ENCODE measurements around the gene SCAF8.
"Not testable (repeated sequence)": the region's sequence is repeated elsewhere in the genome, so short reads cannot be mapped to it uniquely, and the experiment has no call there.

Gene SCAF8

GRCh38 chr6:154742891-154743290 is 9.7 kb downstream of the SCAF8 start:
- CTCF ChIA-PET = no interaction called here
- Histone ChIP-seq H3K4me1 (ENCODE audit: control insufficient read depth, insufficient read depth, low read length) (peaks cover 14% of the 10 kb centered on the region), H3K27ac (ENCODE audit: extremely low read depth, low read depth, low read length) (no peak overlapping the region), H3K4me3 (ENCODE audit: low read depth, low read length) (no peak overlapping the region), H3K36me3 (ENCODE audit: control insufficient read depth in 2 of 2, insufficient read depth in 1 of 2, low read length in 2 of 2) (peaks cover 0 to 11% of the 10 kb centered on the region in 2 experiments), H3K9me3 (ENCODE audit: control insufficient read depth, insufficient read depth, low read depth, low read length) (no peaks in the 10 kb centered on the region)
- TF ChIP-seq ZNF510 (tag by site-specific recombination; IDR thresholded peaks at IDR 0.05; ENCODE audit: insufficient replicate concordance) (no peak), ZNF223 (tag by site-specific recombination; IDR thresholded peaks at IDR 0.05) (no peak), ZNF843 (tag by site-specific recombination; IDR thresholded peaks at IDR 0.05) (no peak), SALL2 (tag by site-specific recombination; IDR thresholded peaks at IDR 0.05; ENCODE audit: borderline replicate concordance) (no peak), ZSCAN23 (tag by site-specific recombination; IDR thresholded peaks at IDR 0.05) (no peak), ZNF707 (tag by site-specific recombination; IDR thresholded peaks at IDR 0.05) (no peak), BCL6B (tag by site-specific recombination; IDR thresholded peaks at IDR 0.05) (no peak), ZNF76 (tag by site-specific recombination; IDR thresholded peaks at IDR 0.05; ENCODE audit: borderline replicate concordance, low read depth) (no peak), ZNF768 (tag by site-specific recombination; IDR thresholded peaks at IDR 0.05) (no peak), ZNF214 (tag by site-specific recombination; IDR thresholded peaks at IDR 0.05; ENCODE audit: borderline replicate concordance) (no peak), HIC1 (tag by site-specific recombination; IDR thresholded peaks at IDR 0.05) (no peak), REPIN1 (tag by site-specific recombination; IDR thresholded peaks at IDR 0.05; ENCODE audit: low read depth) (no peak), ELK4 (IDR thresholded peaks at IDR 0.05; ENCODE audit: borderline replicate concordance, low read depth, low read length) (no peak), ZNF560 (tag by site-specific recombination; IDR thresholded peaks at IDR 0.05; ENCODE audit: borderline replicate concordance) (no peak), TCF7L2 (IDR thresholded peaks at IDR 0.05; ENCODE audit: borderline replicate concordance, low read depth, low read length) (no peak), KLF1 (tag by site-specific recombination; IDR thresholded peaks at IDR 0.05) (no peak), KLF10 (tag by site-specific recombination; IDR thresholded peaks at IDR 0.05) (no peak), ZNF18 (tag by site-specific recombination; IDR thresholded peaks at IDR 0.05) (no peak), WT1 (tag by site-specific recombination; IDR thresholded peaks at IDR 0.05) (no peak)
- POLR2A ChIA-PET = no interaction called here

- CTCF ChIA-PET; H3K9me3 ChIP-seq (ENCODE audit: control insufficient read depth, insufficient read depth, low read depth, low read length); H3K4me3 ChIP-seq (ENCODE audit: low read depth, low read length); POLR2A ChIA-PET; H3K4me1 ChIP-seq (ENCODE audit: control insufficient read depth, insufficient read depth, low read length); H3K27ac ChIP-seq (ENCODE audit: extremely low read depth, low read depth, low read length): not testable (repeated sequence)
- peaks cover 0 to 11% of the 10 kb centered on the region in 2 experiments for H3K36me3 ChIP-seq (ENCODE audit: control insufficient read depth in 2 of 2, insufficient read depth in 1 of 2, low read length in 2 of 2)
These were observed 11.0 kb downstream of the SCAF8 start for GRCh38 chr6:154744029-154744745.

Data from HEK293 (cell line).